ENCODE results near the gene RNASEH2B. TPM values are rescaled to one million over a fixed set of nuclear protein-coding genes. Genes with fewer than 3 reads are reported as not detected.
A peak's percentile ranks its signal among the peaks of the same experiment; 100 is the strongest.

The RNASEH2B gene
- total and polyA plus RNA-seq, 9 of the 15 experiments (the other 6 are each of a cell fraction or from before 2014, with no cell fraction given): 26.3 to 109 (median 62.5) TPM

GRCh38 chr13:50969691-50970090 lies 60.1 kb downstream of the RNASEH2B start:
- no peak for ATAC-seq
- in situ Hi-C loops (cut with MboI): no loop called here

More at GRCh38 chr13:50969691-50970090, 60.1 kb downstream of the RNASEH2B start:
- 83% methylated on average over 11 of the region's 11 CpGs for WGBS (ENCODE audit: insufficient coverage, low coverage, missing lambda C conversion rate)
- H3K4me1 ChIP-seq (replicated peaks in 1 of 2; ENCODE audit: control insufficient read depth in 2 of 2, insufficient read depth in 2 of 2, low read length in 2 of 2): no peaks in the 10 kb centered on the region
- H3K9ac ChIP-seq (ENCODE audit: insufficient read depth in 1 of 2, low read depth in 2 of 2, low read length in 2 of 2): no peak overlapping the region
- no peak overlapping the region for H3K4me3 ChIP-seq
- H4K20me1 ChIP-seq (replicated peaks; ENCODE audit: control insufficient read depth, insufficient read depth, low read length): no peaks in the 10 kb centered on the region
- H3K27me3 ChIP-seq (ENCODE audit: control insufficient read depth in 2 of 2, insufficient read depth in 2 of 2, low read length in 2 of 2): no peaks in the 10 kb centered on the region
- FAIRE-seq (no peak), DNase-seq (ENCODE audit: extremely low read depth in 1 of 4, low spot score in 3 of 4) (no peak)
- H3K9me1 ChIP-seq (ENCODE audit: control insufficient read depth, insufficient read depth, low read length): no peaks in the 10 kb centered on the region
- ChIA-PET POLR2A (interaction anchor here (1.1 kb wide), 1 partner anchor 10 kb away, joined by 5 read pairs; no protein-coding TSS in a partner anchor), CTCF (ENCODE audit: low intra/inter-chr PET ratio) (no interaction called here)
- no peak overlapping the region for H3K27ac ChIP-seq (ENCODE audit: extremely low read depth, low read depth, low read length)
- H3K9me3 ChIP-seq (replicated peaks; ENCODE audit: control insufficient read depth, insufficient read depth, low read depth, low read length): no peaks in the 10 kb centered on the region
- no peak overlapping the region for H2AFZ ChIP-seq (ENCODE audit: low read depth, low read length)
- no TSS peak for BruUV-seq (replicated peaks)
- no peak overlapping the region for H3K4me2 ChIP-seq (ENCODE audit: insufficient read depth, low read length)
- no peaks in the 10 kb centered on the region for H3K79me2 ChIP-seq (ENCODE audit: control insufficient read depth, insufficient read depth, low read length)
- H3K36me3 ChIP-seq (ENCODE audit: control insufficient read depth, insufficient read depth, low read length): peaks cover 11% of the 10 kb centered on the region; the same call in 2 of the 3 replicates
- TF ChIP-seq NFIC (IDR thresholded peaks at IDR 0.05) (peak; percentile 18; the same call in 1 of the 2 replicates), E2F3 (CRISPR knock-in tag; IDR thresholded peaks at IDR 0.05) (no peak), POLR2AphosphoS5 (IDR thresholded peaks at IDR 0.05; ENCODE audit: control insufficient read depth, insufficient read depth, low read depth, low read length) (no peak), RAD21 (CRISPR knock-in tag; conservative IDR thresholded peaks at IDR 0.05 in 1 of 2, IDR thresholded peaks at IDR 0.05 in 1 of 2) (0 out of 4 replicates have a peak, but pooled peaks of 1 of the 2 experiments have one; percentile 9)
- TF ChIP-seq, protein P1, sequence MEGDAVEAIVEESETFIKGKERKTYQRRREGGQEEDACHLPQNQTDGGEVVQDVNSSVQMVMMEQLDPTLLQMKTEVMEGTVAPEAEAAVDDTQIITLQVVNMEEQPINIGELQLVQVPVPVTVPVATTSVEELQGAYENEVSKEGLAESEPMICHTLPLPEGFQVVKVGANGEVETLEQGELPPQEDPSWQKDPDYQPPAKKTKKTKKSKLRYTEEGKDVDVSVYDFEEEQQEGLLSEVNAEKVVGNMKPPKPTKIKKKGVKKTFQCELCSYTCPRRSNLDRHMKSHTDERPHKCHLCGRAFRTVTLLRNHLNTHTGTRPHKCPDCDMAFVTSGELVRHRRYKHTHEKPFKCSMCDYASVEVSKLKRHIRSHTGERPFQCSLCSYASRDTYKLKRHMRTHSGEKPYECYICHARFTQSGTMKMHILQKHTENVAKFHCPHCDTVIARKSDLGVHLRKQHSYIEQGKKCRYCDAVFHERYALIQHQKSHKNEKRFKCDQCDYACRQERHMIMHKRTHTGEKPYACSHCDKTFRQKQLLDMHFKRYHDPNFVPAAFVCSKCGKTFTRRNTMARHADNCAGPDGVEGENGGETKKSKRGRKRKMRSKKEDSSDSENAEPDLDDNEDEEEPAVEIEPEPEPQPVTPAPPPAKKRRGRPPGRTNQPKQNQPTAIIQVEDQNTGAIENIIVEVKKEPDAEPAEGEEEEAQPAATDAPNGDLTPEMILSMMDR (IDR thresholded peaks at IDR 0.05 in 2 of 3, conservative IDR thresholded peaks at IDR 0.05 in 1 of 3; ENCODE audit: insufficient read depth in 2 of 3, low read depth in 1 of 3, low read length in 3 of 3): peak in 1 of 3 experiments; percentile 32; a peak in 2 of 6 replicates
- intact Hi-C loops (cut with micrococcal nuclease): no loop called here

Measured in K562 (cell line).